HG02884 (cell line): ENCODE results near the gene CXorf49.
"Not testable (repeated sequence)": the region's sequence is repeated elsewhere in the genome, so short reads cannot be mapped to it uniquely, and the experiment has no call there.

ENCODE experiments used
- ATAC-seq: cut with Tn5 transposase; IDR thresholded peaks from one replicate; pipeline ENCODE4 v1.9.1; 2021; ENCODE audit warnings: mild to moderate bottlenecking, moderate library complexity; ENCODE audit not compliant: unreplicated experiment

CXorf49 gene

GRCh38 chrX:71718185-71718584, at the start of gene CXorf49:
CXorf49 (minus strand) TSS chrX:71718285; CDS start chrX:71718151, 134 bp downstream.
- ATAC-seq = not testable (repeated sequence)

GRCh38 chrX:71767134-71767533, 49.0 kb upstream of the CXorf49 start:
- not testable (repeated sequence) for ATAC-seq

- not testable (repeated sequence) for ATAC-seq
Measured at GRCh38 chrX:71765613-71766012, 47.5 kb upstream of the CXorf49 start.

GRCh38 chrX:71764832-71765231, 46.7 kb upstream of the CXorf49 start:
- ATAC-seq = not testable (repeated sequence)

- not testable (repeated sequence) for ATAC-seq
Measured at GRCh38 chrX:71763049-71763448, 45.0 kb upstream of the CXorf49 start, which contains the start of gene CXorf49B. CXorf49B (plus strand) TSS chrX:71763349; CDS start chrX:71763424, 75 bp downstream.

- not testable (repeated sequence) for ATAC-seq
Measured at GRCh38 chrX:71760688-71761281, 42.7 kb upstream of the CXorf49 start.

GRCh38 chrX:71720289-71720886, 2.3 kb upstream of the CXorf49 start:
- not testable (repeated sequence) for ATAC-seq

- not testable (repeated sequence) for ATAC-seq
Measured at GRCh38 chrX:71719195-71719594, 1.1 kb upstream of the CXorf49 start.

- not testable (repeated sequence) for ATAC-seq
Measured at GRCh38 chrX:71716323-71716722, 1.8 kb downstream of the CXorf49 start.

GRCh38 chrX:71715551-71715950, 2.5 kb downstream of the CXorf49 start:
- ATAC-seq = not testable (repeated sequence)

GRCh38 chrX:71714064-71714463, 4.0 kb downstream of the CXorf49 start:
- ATAC-seq = not testable (repeated sequence)

GRCh38 chrX:71702853-71703252, 15.2 kb downstream of the CXorf49 start:
- ATAC-seq = peak; percentile 50

- ATAC-seq = not testable (repeated sequence)
Measured at GRCh38 chrX:71699023-71699344, 19.1 kb downstream of the CXorf49 start.

GRCh38 chrX:71698299-71699022, 19.6 kb downstream of the CXorf49 start:
- ATAC-seq = not testable (repeated sequence)

- ATAC-seq = peak; percentile 16
Measured at GRCh38 chrX:71697466-71698298, 20.4 kb downstream of the CXorf49 start.

- ATAC-seq = peak; percentile 58
Measured at GRCh38 chrX:71696641-71697465, 21.2 kb downstream of the CXorf49 start.

- no peak for ATAC-seq
Measured at GRCh38 chrX:71679575-71680207, 38.4 kb downstream of the CXorf49 start.

- ATAC-seq = not testable (repeated sequence)
Measured at GRCh38 chrX:71677195-71677594, 40.9 kb downstream of the CXorf49 start.

- not testable (repeated sequence) for ATAC-seq
Measured at GRCh38 chrX:71676068-71676795, 41.9 kb downstream of the CXorf49 start.
